GM21360 (cell line): ENCODE data around the gene KRTAP13-2.

Experiments used
- ATAC-seq: cut with Tn5 transposase; IDR thresholded peaks from one replicate; pipeline ENCODE4 v1.9.1; 2021; ENCODE audit warnings: mild to moderate bottlenecking, moderate library complexity; ENCODE audit not compliant: unreplicated experiment

KRTAP13-2 gene, protein sequence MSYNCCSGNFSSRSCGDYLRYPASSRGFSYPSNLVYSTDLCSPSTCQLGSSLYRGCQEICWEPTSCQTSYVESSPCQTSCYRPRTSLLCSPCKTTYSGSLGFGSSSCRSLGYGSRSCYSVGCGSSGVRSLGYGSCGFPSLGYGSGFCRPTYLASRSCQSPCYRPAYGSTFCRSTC

DNA sequence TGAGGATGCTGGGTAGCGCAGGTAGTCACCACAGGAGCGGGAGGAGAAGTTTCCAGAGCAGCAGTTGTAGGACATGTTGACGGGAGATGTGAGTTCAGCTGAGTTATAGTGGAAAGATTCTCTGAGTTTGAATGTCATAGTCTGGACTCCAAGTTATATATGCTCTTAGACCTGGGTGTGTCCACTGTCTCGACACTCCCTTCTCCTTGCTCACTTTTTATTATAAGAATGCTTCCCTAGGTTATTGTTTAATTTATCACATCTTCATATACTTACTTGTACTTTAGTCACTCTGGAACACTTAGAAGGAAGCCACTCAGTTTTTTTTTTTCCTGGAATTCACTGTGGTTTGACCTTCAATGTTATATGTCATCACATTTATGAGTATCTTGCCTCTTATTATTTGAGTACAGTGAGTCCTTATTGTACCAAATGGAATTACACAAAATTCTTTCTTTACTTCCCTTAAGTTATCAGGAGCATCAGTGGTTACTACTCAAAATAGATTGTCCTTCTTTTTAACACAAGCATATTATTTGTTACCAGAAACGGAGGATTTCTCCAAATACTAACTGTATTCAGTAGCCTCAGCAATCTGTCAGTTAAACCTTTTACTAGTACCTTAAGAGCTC, at the start of gene KRTAP13-2:
Gene KRTAP13-2, minus strand, starts transcription at position 133 of the 632 bp plus-strand sequence. Its CDS starts 58 bp downstream, at position 75.
- ATAC-seq: no peak

DNA sequence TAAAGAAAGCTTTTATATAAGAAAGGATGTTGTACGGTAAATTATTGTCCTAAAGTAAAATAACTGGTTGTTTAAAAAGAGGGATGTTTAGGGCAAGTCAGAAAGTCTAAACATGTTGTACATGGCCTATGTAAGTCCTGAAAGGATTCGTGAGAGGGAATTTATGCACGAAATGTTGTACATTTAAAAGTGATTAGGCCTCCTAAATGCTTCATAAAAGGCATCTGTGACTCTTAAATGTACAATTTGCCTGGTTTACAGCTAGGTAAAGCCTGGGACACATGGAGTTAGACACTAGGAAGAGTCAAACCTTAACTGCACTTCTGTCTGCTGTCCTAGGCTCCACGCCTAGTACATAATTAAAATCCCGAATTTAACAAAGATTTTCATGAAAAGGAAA, 43.9 kb upstream of the KRTAP13-2 start:
- ATAC-seq: no peak

DNA sequence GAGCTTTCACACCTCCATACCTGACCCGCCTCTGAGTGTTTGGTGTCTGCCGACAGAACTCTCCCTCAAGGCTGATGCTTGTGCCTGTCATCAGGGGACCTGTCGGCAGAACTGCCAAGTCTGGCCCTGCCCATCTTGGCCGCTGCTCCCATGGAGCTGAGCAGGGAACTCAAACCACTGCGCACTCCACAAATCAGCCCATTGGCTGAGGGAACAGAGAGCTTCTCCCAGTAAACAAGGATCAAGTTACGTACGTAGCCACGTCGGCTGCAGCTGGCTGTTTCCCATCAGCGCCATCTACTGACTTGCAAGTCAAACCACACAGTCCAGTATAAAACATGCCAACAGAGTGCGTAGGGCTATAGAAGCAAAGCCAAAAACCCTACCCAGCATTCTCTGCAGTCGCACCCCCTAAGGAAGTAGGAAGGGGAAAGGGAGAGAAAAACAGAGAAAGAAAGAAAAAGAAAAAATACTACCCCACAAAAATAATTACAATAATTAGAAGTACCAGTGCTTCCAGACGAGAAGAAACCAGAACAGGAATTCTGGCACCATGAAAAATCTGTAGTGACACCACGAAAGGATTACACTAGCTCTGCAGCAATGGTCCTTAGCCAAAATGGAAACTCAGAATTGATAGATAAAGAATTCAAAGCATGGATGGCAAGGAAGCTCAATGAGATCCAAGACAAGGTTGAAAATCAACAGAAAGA, 36.9 kb upstream of the KRTAP13-2 start:
- ATAC-seq: no peak

DNA sequence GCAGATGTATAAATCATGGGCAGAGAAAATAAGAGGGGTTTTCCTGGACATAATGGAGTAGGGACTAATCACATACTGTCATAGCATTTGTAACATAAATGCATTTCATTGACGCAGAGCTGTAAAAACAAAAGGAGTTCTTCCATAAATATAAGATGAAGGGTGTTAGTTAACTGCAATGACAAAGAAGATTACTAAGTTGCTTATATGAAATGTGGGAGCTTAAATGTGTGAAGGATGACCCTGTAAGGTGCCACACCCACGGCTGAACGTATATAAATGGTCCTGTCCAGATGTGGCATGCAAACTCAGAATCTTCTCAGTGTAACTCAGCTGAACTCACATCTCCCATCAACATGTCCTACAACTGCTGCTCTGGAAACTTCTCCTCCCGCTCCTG, 23.7 kb upstream of the KRTAP13-2 start, which contains the start of gene KRTAP13-1:
Gene KRTAP13-1, plus strand, starts transcription at position 301 of the 400 bp plus-strand sequence. Its CDS starts 56 bp downstream, at position 357.
- ATAC-seq: no peak

DNA sequence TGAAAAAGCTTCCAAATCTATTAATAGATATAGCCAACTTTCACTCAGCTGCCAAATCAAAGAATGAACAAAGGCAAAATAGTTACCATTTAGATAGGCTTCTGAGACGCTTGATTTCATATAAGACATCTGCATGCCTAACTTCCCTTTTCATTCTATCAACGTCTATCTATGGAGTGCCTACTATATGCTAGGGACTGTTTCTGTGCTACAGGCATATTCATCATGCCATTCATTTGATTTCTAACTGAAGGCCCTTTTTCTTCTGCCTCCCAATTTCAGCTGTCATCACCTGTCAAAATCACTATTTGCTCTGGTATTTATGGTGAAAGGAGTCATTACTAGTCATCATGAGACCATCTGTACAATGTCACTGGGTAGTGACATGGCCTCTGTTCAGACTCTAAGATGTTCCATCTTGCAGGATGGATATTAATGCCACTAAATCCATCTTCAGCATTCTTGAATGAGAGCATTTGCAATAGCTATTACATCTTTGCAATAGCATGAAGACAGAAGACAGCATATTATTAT, 19.5 kb upstream of the KRTAP13-2 start:
- ATAC-seq: no peak

DNA sequence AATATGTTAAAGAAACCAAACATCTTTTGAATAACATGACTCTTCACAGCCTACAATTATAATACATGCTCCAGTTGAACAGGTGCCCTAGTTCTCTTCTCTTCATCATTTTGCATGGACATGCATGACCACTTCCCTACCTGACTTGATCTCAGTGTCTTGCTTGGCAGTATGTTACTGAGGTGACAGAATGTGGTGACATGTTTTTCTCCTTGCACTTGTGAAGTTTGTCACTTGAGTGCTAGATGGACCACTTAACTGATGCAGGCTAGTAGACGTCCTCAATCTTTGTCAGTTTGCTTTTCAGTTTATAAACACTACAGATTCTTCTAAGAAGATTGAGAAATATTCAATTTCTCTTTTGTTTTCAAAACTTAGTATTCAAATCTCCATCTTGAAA, 10.1 kb upstream of the KRTAP13-2 start:
- ATAC-seq: no peak

DNA sequence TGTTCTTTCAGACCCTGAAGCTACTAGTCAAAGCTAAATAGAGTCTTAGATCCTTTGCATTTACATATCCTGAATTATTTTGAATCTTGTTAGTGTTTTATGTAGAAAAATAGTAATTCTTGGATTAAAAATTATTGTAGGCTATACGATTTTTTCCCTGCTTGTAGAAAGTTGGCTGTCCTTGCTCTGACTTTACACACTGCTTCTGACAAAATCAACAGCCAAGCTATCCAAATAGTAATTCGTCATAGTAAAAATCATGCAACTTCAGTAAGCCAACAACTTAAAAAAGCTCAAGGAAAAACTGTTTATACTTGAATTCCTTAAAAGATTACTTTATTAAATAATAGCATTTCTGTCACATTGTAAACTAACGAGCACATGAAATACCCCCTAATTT, 16.2 kb downstream of the KRTAP13-2 start:
- ATAC-seq: no peak

DNA sequence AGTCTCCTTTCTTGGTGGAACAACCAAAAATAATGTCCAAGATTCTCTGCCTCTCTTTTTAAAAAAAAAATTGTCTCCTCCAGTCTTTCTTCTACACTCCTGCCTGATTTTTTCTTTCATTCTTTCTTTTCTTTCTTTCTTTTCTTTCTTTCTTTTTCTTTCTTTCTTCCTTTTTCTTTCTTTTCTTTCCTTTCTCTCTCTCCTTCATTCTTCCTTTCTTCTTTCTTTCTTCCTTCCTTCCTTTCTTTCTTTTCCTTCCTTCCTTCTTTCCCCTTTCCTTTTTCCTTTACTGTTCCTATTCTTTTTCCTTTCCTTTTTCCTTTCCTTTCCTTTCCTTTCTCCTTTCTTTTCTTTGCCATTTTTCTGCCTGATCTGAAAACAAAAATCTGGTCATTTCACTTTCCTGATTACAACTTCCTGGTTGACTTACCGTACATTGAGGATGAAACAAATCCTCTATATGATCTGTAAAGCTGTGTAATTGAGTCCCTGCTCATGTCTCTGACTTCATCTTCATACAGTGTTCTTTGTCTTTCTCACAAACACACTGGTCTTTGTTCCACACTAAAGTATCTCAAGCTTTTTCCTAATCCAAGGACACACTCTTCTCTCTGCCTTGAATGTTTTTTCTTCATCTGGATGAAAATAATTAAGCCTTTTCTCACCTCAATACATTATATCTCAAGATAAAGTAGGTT, 17.6 kb downstream of the KRTAP13-2 start:
- ATAC-seq: no peak

DNA sequence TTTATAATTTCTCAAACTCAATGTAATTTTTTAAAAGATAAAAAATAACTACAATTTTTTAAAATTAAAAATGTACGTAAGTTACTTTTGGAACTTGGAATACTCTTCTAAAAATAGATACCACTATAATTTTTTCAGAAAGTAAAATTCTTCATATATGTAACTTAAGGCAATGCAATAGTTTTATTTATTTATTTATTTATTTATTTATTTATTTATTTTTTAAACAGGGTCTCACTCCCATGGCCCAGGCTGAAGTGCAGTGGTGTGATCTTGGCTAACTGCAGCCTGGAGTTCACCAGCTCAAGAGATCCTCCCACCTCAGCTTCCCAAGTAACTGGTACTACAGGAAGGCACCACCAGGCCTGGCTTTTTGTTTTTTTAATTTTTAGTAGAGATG, 20.5 kb downstream of the KRTAP13-2 start:
- ATAC-seq: no peak

DNA sequence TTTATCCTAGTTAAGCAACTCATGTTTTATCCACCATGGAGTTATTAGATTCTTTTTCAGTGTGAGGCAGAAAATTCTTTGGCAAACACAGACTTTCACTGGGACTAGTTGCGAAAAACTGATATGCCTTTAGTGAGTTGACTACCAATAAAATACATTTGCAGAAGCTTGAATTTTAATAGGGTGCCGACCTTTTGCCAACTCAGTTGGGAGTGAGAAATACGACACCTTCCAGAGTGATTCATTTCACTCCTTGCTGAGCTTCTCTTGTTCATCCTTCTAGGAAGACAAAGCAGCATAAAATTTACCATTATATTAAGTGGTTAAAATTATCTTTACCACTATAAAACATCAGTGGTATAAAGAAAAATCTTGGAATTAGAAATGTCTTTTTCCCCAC, 22.5 kb downstream of the KRTAP13-2 start:
- ATAC-seq: no peak

DNA sequence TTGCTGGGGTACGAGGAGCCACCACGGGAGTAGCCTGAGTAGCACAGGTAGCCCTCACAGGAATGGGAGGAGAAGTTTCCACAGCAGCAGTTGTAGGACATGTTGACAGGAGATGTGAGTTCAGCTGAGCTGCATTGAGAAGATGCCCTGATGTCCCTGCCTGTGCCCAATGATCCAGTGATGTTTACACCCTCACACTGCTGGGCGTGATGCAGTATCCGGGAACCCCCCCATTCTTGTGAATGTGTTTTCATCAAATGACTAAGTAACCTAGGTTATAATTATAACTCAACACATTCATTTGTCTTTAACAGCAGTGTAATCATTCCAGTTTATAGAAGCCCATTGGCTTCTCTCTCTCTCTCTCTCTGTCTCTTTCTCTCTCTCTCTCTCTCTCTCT, 23.6 kb downstream of the KRTAP13-2 start, which contains the start of gene KRTAP23-1:
Gene KRTAP23-1, minus strand, starts transcription at position 101 of the 400 bp plus-strand sequence. Its CDS starts 0 bp downstream, at position 101.
- ATAC-seq: no peak

DNA sequence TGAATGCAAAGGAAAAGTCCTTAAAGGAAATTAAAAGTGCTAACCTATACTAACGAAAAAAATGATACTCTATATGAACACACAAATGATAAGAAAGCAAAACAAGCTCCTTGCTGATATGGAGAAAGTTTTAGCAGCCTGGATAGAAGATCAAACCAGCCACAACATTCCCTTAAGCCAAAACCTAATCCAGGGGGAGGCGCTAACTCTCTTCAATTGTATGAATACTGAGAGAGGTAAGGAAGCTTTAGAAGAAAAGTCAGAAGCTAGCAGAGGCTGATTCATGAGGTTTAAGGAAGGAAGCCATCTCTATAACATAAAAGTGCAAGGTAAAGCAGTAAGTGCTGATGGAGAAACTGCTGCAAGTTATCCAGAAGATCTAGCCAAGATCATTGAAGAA, 27.1 kb downstream of the KRTAP13-2 start:
- no peak for ATAC-seq

DNA sequence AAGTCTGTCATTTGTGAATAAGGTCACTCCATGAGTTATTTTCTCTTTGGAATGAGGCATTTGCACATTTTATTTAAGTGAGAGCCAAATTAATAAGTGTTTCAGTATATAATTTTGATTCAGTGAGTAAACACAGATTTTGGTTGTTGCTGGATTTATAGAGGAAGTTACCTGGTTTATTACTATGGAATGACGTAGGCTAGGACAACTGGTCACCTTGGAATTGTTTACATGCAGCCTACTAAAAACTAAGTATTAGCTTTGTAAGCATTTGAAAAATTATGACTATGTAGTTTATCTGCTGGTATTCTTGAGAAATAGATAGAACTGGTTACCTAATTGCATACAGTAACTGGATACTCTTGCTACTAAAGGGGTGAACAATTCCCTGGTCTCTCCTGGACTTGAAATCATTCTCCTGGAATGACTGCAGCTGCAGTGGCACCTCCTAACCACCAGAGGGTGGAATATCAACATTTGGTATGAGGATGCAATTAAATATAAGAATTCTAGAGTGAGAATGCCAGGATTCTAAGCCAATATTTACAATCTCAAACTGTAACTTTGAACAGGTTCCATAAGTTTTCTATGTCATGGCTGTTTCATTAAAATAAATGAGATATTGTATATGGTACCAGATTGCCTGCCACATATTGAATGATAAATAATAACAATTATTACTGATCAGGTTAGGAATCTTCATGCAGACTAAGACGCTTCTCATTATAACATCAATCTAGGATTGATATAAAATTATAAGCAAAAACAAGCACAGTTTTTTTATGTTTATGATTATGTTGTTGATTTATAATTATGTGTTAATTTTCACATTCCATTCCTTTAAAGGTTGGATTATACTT, 31.1 kb downstream of the KRTAP13-2 start:
- no peak for ATAC-seq

DNA sequence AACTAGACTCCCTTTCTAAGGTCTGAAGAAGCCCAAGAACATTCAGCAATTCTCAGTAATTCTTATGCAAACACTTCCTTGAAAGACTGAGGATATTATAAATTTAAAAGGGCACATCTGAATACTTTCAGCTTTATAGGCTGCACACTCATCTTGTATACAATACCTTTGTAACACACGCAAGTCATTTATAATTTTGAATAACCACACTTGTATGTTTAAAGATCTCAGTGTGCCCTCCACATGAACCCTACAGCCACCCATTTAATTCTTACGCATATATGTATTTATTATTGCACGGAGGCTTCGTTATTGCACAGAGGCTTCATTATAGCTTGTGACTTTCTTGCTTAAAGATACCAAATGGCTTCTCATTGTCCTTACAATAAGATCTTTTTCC, 33.4 kb downstream of the KRTAP13-2 start:
- no peak for ATAC-seq

DNA sequence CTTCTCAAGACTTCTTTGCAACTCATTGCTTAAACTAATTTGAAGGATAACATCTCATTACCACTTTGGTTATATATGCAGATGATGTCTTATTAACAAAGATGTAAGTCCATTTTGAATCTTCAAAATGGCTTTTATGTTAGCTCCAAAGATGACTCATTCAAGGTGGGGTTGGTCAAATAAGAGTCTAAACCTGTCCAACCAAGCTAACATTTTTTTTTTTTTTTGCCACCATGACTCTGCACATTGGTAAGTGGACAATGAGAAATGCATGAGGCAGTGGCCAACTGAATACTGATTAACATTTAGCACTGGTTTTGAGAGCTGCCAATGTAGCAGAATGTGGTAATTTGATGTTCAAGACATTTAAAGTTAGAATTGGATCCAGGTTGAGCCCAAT, 34.3 kb downstream of the KRTAP13-2 start:
- ATAC-seq: no peak

DNA sequence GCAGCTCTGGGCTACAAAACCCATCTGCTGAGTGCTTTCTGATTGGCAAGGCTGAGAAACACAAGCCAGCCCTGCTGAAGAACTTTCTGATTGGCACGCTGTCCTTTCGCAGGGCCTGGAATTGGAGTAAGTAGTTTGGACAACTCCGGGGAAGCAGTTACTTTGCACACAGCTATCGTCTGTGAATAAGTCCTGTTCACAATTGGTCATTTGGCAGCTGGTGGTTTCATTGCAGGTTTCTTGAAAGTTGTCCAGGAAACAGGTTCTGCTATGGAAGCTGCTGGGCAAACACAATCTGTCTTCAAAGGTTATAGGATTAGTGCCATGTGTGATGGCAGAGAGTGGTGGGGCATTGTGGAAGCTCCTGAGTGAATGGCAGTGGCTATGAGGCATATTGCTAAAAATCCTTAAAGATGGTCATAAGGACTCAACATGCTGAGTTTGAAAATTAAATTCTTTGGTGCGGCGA, 34.8 kb downstream of the KRTAP13-2 start, which contains the start of gene KRTAP27-1:
Gene KRTAP27-1, minus strand, starts transcription at position 419 of the 469 bp plus-strand sequence. Its CDS starts 26 bp downstream, at position 393.
- ATAC-seq: no peak

DNA sequence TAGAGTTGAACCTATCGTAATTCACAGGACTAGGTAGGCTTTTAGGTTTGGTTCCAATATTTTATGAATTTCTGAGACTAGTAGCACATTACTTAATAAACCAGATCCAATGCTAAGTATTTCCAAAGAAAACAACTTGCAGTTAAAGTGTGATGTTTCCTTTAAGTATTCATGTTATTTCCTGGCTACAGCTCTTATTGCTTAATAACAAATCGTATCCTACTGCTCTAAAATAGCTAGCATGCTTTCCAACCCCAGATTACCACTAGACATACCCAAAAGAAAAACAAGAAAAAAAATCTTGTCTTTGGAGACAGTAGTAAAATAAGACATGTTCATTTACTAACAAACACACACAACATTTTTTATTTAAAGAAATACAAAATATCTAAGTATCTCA, 35.5 kb downstream of the KRTAP13-2 start:
- no peak for ATAC-seq

DNA sequence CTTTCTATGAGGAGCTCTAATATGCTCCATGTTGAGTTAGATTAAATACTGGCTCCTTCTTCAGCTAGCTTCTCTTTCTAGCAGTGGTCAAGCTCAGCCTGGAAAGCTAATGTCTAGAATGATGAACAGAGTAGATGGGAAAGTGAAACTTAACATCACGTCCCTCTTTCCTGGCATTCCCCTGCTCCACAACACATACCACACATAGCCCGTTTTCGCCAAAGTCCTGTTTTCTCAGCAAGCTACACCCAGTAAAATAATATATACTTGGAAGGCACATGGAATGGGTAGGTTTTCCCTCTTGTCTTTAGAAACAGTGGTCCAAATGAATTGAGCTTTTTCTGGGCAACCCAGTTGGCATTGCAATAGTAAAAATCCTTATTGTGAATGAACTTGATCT, 38.3 kb downstream of the KRTAP13-2 start:
- ATAC-seq: no peak

DNA sequence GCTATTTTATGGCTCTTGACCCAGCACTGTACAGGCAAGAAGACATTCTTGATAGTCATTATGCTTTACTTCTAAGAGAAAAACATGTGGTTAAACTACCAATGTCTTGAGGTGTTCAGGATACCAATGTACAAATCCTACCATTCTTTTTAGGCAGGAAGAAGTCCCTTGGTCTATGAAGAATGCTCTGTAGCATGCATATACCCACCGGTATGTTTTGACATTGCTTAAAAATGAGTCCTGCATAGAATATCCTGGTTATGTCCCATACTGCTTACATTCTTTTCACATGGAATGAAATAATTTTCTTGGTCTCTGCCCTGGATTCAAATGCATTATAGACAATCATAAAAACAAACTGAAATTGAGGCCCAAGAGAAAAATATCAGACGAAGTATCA, 39.4 kb downstream of the KRTAP13-2 start:
- no peak for ATAC-seq
